SU-DHL-6 (cell line): ENCODE data around the gene CHODL.

Experiments
- H2AFZ ChIP-seq: fragments of 200-600 bp; sonication (generic); 2 replicates; pipeline ENCODE4 v1.6.1; 2014; ENCODE audit warnings: low read depth, mild to moderate bottlenecking, moderate library complexity, mixed read lengths, antibody characterized with exemption, low read length; ENCODE audit not compliant: severe bottlenecking
- H3F3A ChIP-seq: fragments of 200-600 bp; shearing (Covaris generic); 2 replicates; pipeline ENCODE4 v1.6.0; 2016; ENCODE audit warnings: antibody characterized with exemption, mild to moderate bottlenecking; ENCODE audit not compliant: insufficient read depth
- H3K27ac ChIP-seq: fragments of 200-600 bp; sonication (generic); 2 replicates; pipeline ENCODE4 v1.5.1; 2016; ENCODE audit warnings: low read depth, mild to moderate bottlenecking, low read length, moderate library complexity, mixed read lengths
- H3K27me3 ChIP-seq: fragments of 200-600 bp; sonication (generic), shearing (Covaris generic); 2 replicates; pipeline ENCODE4 v1.6.0; 2014; ENCODE audit warnings: mild to moderate bottlenecking, low read length
- H3K36me3 ChIP-seq: fragments of 200-600 bp; sonication (generic); 2 replicates; pipeline ENCODE4 v1.6.1; 2014; ENCODE audit warnings: mild to moderate bottlenecking, low read length, mixed read lengths
- H3K4me2 ChIP-seq: fragments of 300-600, 200-600 bp; shearing (Covaris generic), sonication (generic); 2 replicates; pipeline ENCODE4 v1.6.0; 2014; ENCODE audit warnings: low read length, low read depth, mild to moderate bottlenecking; ENCODE audit not compliant: poor library complexity, severe bottlenecking
- H3K4me3 ChIP-seq: fragments of 200-600 bp; sonication (generic); 2 replicates; pipeline ENCODE4 v1.5.1; 2014; ENCODE audit warnings: antibody characterized with exemption, low read length, mild to moderate bottlenecking, mixed read lengths; ENCODE audit not compliant: insufficient read depth, poor library complexity, severe bottlenecking
- H3K79me2 ChIP-seq: fragments of 200-600 bp; sonication (generic); 2 replicates; pipeline ENCODE4 v1.6.1; 2014; ENCODE audit warnings: mild to moderate bottlenecking, low read length, moderate library complexity; ENCODE audit not compliant: insufficient read depth
- H3K9ac ChIP-seq: fragments of 200-600 bp; sonication (generic); 2 replicates; pipeline ENCODE4 v1.7.0; 2014; ENCODE audit warnings: mild to moderate bottlenecking, low read length
- H3K9me2 ChIP-seq: fragments of 200-600 bp; sonication (generic); replicated peaks from 2 replicates; pipeline ENCODE4 v1.6.1; 2014; ENCODE audit warnings: low read length; ENCODE audit not compliant: insufficient read depth
- H3K9me3 ChIP-seq: fragments of 200-600 bp; sonication (generic); 2 replicates; pipeline ENCODE4 v1.6.1; 2014; ENCODE audit warnings: low read length, mixed read lengths; ENCODE audit not compliant: insufficient read depth
- H4K20me1 ChIP-seq: fragments of 200-600 bp; sonication (generic); 2 replicates; pipeline ENCODE4 v1.6.1; 2014; ENCODE audit warnings: low read depth, mild to moderate bottlenecking, antibody characterized with exemption, low read length, moderate library complexity, mixed read lengths
- EZH2phosphoT487 ChIP-seq: fragments of 200-600 bp; sonication (generic), shearing (Covaris generic); conservative IDR thresholded peaks from 2 replicates; pipeline ENCODE4 v1.6.1; 2018; ENCODE audit warnings: mild to moderate bottlenecking, antibody characterized with exemption, low read length, moderate library complexity, mixed read lengths
- TF ChIP-seq, protein P1 (sequence below): fragments of 200-600 bp; sonication (generic); IDR thresholded peaks from one replicate; pipeline ENCODE4 v1.5.1; 2017; ENCODE audit warnings: antibody characterized with exemption, mild to moderate bottlenecking, low read length, moderate library complexity; ENCODE audit not compliant: insufficient read depth, poor library complexity, severe bottlenecking

Gene CHODL

DNA sequence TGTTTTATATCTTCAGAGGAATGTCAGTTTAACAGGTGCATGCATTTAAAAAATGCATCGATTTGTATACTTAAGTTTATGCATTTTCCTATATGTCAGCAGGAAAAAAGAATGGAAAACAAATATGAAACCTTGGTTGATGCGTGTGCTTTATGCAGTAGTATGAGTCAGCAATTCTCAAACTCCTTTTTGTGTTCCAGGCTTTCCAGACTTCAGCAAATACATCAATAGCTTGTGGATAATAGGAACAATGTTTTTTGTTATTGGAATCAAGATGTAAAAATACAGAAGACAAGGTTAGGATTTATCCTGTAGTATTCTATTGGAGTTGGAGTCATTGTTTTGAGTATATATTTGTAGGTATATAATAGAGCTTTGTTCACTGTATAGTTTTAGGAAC, 45.2 kb downstream of the CHODL start:
- no peak overlapping the region for H3K4me2 ChIP-seq
- H3K4me3 ChIP-seq: no peak overlapping the region
- H3F3A ChIP-seq: no peaks in the 10 kb centered on the region
- H4K20me1 ChIP-seq: no peaks in the 10 kb centered on the region
- no peaks in the 10 kb centered on the region for H3K9me3 ChIP-seq
- no peaks in the 10 kb centered on the region for H3K9me2 ChIP-seq
- no peak overlapping the region for H3K27ac ChIP-seq
- no peaks in the 10 kb centered on the region for H3K27me3 ChIP-seq
- no peak overlapping the region for H3K9ac ChIP-seq
- no peaks in the 10 kb centered on the region for H3K79me2 ChIP-seq
- TF ChIP-seq, protein P1, sequence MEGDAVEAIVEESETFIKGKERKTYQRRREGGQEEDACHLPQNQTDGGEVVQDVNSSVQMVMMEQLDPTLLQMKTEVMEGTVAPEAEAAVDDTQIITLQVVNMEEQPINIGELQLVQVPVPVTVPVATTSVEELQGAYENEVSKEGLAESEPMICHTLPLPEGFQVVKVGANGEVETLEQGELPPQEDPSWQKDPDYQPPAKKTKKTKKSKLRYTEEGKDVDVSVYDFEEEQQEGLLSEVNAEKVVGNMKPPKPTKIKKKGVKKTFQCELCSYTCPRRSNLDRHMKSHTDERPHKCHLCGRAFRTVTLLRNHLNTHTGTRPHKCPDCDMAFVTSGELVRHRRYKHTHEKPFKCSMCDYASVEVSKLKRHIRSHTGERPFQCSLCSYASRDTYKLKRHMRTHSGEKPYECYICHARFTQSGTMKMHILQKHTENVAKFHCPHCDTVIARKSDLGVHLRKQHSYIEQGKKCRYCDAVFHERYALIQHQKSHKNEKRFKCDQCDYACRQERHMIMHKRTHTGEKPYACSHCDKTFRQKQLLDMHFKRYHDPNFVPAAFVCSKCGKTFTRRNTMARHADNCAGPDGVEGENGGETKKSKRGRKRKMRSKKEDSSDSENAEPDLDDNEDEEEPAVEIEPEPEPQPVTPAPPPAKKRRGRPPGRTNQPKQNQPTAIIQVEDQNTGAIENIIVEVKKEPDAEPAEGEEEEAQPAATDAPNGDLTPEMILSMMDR: no peak
- H3K36me3 ChIP-seq: no peaks in the 10 kb centered on the region
- H2AFZ ChIP-seq: no peak overlapping the region

DNA sequence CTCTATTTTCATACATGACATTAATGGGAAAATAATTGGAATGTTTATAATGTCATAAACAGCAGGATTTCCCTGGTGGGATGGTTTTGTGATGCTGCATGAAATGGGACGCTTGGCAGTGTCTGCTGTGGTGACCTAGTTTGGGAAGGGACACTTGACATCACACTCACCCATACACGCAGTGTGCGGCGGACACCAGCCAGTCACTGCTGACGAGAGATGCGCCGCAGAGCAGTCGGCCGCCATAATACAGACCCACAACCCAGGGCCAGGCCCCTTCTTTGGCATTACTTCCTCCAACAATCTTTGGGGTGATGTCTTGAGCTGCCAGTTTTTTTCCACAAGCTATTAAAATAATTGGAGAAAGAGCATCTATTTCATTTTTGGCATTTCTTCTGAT, 49.5 kb downstream of the CHODL start:
- Histone ChIP-seq H2AFZ (no peak overlapping the region), H3K9me2 (no peaks in the 10 kb centered on the region)
- TF ChIP-seq EZH2phosphoT487: no peak
- TF ChIP-seq, protein P1: no peak

DNA sequence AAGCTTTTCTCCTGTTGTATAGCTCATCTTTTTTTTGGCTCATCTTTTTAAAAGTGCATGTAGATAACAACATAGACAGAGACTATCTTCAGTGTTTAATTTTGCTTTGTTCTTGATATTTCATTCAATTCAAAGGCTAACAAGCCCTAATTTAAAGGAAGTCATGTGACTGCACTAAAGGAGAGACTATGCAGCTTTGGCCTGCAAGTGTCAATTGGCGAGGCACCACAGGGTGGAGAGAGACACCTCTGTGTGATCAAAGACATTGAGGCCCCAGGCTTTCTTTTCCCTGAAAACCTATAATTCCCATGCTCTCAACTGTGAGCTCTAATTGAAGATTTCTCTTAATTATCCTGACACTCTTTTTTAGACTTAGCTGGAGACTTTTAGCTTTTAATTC, 53.6 kb downstream of the CHODL start:
- no peak overlapping the region for H3K4me3 ChIP-seq
- H2AFZ ChIP-seq: no peak overlapping the region
- H3K4me2 ChIP-seq: no peak overlapping the region
- no peaks in the 10 kb centered on the region for H3K79me2 ChIP-seq
- no peak overlapping the region for H3K9ac ChIP-seq
- H3K27ac ChIP-seq: no peak overlapping the region
- H4K20me1 ChIP-seq: no peaks in the 10 kb centered on the region
- H3K27me3 ChIP-seq: no peaks in the 10 kb centered on the region
- H3F3A ChIP-seq: no peaks in the 10 kb centered on the region
- no peaks in the 10 kb centered on the region for H3K36me3 ChIP-seq
- H3K9me2 ChIP-seq: no peaks in the 10 kb centered on the region
- no peaks in the 10 kb centered on the region for H3K9me3 ChIP-seq
- no peak for TF ChIP-seq EZH2phosphoT487
- TF ChIP-seq, protein P1: no peak

More for the DNA sequence above, 49.5 kb downstream of the CHODL start:
- Histone ChIP-seq H3F3A (no peaks in the 10 kb centered on the region), H4K20me1 (no peaks in the 10 kb centered on the region), H3K27ac (no peak overlapping the region), H3K4me2 (no peak overlapping the region), H3K4me3 (no peak overlapping the region), H3K9me3 (no peaks in the 10 kb centered on the region), H3K27me3 (no peaks in the 10 kb centered on the region), H3K79me2 (no peaks in the 10 kb centered on the region), H3K36me3 (no peaks in the 10 kb centered on the region), H3K9ac (no peak overlapping the region)
